Testis (tissue), 3 donors: ENCODE data around the gene DNAJA4. TPM values are rescaled to one million over a fixed set of nuclear protein-coding genes. Genes with fewer than 3 reads are reported as not detected.

Experiments used
- DNase-seq: peaks from one replicate; pipeline ENCODE4 v3.0.0-alpha.2; 2019
- H3K27ac ChIP-seq, 2 donors: fragments of 200-600 bp; sonication (generic); one replicate each; pipeline ENCODE4 v1.5.1; 2019
- H3K27me3 ChIP-seq: fragments of 200-600 bp; sonication (generic); one replicate; pipeline ENCODE4 v1.5.1; 2019
- H3K36me3 ChIP-seq: fragments of 200-600 bp; sonication (generic); one replicate; pipeline ENCODE4 v1.5.1; 2017; ENCODE audit warnings: low read depth; ENCODE audit errors: missing control alignments
- H3K4me1 ChIP-seq: fragments of 200-600 bp; sonication (generic); one replicate; pipeline ENCODE4 v1.5.1; 2019
- H3K4me3 ChIP-seq, 2 donors: fragments of 200-600 bp; sonication (generic); one replicate each; pipeline ENCODE4 v1.5.1; 2017 to 2019
- H3K9me3 ChIP-seq: fragments of 200-600 bp; sonication (generic); one replicate; pipeline ENCODE4 v1.5.1; 2017
- POLR2A ChIP-seq: fragments of 450-650 bp; IDR thresholded peaks from one replicate; pipeline ENCODE4 v1.6.1; 2017; ENCODE audit warnings: antibody characterized with exemption, mild to moderate bottlenecking, moderate library complexity
- WGBS, 2 donors: methylation state at CpG; one replicate each; pipeline ENCODE4 v1.1.5; 2018; 5-methylcytosine and 5-hydroxymethylcytosine counted together
- intact Hi-C: fragments of 100-400 bp; cut with DNase I; formaldehyde crosslinking; loops from one replicate; pipeline ENCODE4 v1.15.1; 2023; ENCODE audit warnings: low total_unique reads
- polyA plus RNA-seq: library from polyadenylated mRNA; stranded (reverse); fragments of 350-450 nt; fragmentation: Illumina TruSeq; extraction: RNeasy Lipid Tissue Mini Kit (QIAGEN cat#74804); gene quantifications from one replicate; pipeline ENCODE4 v1.2.3, GENCODE V29; 2014; ENCODE audit warnings: low read depth, low replicate concordance; ENCODE audit not compliant: insufficient read depth
- total RNA-seq, 2 donors: library from RNA; depleted of rRNA; stranded (reverse); fragments of >200 nt; gene quantifications; one replicate each; pipeline ENCODE4 v1.2.3, GENCODE V29; 2016
- TF ChIP-seq, protein P1 (sequence below), 3 experiments: fragments of 450-650 bp in 2 of 3; fragments of 200-600 bp in 1 of 3; sonication (generic) in 1 of 3; IDR thresholded peaks; one replicate each; pipeline ENCODE4 v1.5.1; 2016 to 2019; ENCODE audit warnings: antibody characterized with exemption in 3 of 3, mild to moderate bottlenecking in 2 of 3, moderate library complexity in 1 of 3

The DNAJA4 gene
- total and polyA plus RNA-seq, 3 donors from 2014 or later: 88.4 to 183 (median 145) TPM

DNA sequence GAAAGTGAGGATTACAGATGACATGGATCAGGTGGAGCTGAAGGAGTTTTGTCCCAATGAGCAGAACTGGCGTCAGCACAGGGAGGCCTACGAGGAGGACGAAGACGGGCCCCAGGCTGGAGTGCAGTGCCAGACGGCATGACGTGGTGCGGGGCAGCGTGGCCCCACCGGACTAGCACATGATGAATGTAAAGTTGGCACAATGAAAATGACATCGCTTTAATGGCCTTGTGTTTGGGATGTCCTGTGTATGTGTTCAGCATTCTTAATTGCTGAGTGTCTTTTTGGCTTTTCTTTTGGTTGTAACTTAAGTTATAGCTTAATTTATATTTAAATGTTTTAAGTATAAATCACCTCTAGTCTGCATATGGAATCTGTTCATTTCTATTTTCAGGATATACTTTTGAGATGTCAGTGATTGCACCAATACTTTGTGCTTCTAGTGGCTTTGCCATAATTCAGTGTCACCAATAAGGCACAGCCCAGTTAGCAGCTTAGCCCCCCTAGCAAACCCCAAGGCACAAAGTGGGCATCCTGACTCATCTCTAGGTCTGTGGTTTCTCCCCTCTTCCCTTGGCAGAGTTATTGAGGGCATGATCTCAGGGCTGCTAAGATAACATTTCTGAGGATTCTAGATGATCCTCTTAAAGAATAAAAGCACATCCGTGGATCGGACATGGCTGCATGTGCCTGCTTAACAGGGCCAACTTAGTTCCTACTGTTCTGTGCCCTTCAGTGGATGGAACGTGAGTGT, 16.1 kb downstream of the DNAJA4 start:
- 91 to 93% methylated on average over 13 of the region's 13 CpGs for WGBS, 2 donors
- Histone ChIP-seq H3K9me3 (no peaks in the 10 kb centered on the region), H3K36me3 (no peaks in the 10 kb centered on the region), H3K4me1 (no peaks in the 10 kb centered on the region), H3K4me3 (no peak overlapping the region), H3K27ac (no peak overlapping the region), H3K27me3 (no peaks in the 10 kb centered on the region)
- intact Hi-C loops: no loop called here
- TF ChIP-seq POLR2A: no peak
- TF ChIP-seq, protein P1, sequence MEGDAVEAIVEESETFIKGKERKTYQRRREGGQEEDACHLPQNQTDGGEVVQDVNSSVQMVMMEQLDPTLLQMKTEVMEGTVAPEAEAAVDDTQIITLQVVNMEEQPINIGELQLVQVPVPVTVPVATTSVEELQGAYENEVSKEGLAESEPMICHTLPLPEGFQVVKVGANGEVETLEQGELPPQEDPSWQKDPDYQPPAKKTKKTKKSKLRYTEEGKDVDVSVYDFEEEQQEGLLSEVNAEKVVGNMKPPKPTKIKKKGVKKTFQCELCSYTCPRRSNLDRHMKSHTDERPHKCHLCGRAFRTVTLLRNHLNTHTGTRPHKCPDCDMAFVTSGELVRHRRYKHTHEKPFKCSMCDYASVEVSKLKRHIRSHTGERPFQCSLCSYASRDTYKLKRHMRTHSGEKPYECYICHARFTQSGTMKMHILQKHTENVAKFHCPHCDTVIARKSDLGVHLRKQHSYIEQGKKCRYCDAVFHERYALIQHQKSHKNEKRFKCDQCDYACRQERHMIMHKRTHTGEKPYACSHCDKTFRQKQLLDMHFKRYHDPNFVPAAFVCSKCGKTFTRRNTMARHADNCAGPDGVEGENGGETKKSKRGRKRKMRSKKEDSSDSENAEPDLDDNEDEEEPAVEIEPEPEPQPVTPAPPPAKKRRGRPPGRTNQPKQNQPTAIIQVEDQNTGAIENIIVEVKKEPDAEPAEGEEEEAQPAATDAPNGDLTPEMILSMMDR (IDR thresholded peaks at IDR 0.05): no peak
- DNase-seq: no peak

DNA sequence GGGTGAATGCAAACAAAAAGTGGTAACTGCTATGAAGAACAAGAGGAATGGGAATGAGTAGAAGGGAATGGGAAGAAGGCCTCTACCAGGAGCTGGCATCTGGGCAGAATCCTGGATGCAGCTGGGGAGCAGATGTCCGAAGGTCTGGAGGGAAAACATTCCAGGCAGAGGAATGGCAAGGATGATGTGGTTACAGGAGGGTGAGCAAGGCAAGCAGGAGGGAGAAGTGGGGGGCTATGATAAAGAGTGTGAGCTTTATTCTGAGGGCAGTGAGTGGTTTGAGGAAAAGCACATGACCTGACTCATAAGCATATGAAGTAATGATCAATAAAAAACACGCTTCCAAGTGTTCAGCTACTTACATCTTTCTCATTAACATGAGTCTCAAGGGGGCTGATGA, 18.0 kb downstream of the DNAJA4 start:
- H3K27me3 ChIP-seq: no peaks in the 10 kb centered on the region
- H3K4me3 ChIP-seq: no peak overlapping the region
- no peaks in the 10 kb centered on the region for H3K36me3 ChIP-seq
- H3K4me1 ChIP-seq: no peaks in the 10 kb centered on the region
- WGBS, 2 donors: 85 to 89% methylated on average over 2 of the region's 2 CpGs
- H3K9me3 ChIP-seq: no peaks in the 10 kb centered on the region
- no peak overlapping the region for H3K27ac ChIP-seq
- no peak for DNase-seq
- intact Hi-C loops: no loop called here
- TF ChIP-seq POLR2A: no peak
- TF ChIP-seq, protein P1 (IDR thresholded peaks at IDR 0.05): no peak

DNA sequence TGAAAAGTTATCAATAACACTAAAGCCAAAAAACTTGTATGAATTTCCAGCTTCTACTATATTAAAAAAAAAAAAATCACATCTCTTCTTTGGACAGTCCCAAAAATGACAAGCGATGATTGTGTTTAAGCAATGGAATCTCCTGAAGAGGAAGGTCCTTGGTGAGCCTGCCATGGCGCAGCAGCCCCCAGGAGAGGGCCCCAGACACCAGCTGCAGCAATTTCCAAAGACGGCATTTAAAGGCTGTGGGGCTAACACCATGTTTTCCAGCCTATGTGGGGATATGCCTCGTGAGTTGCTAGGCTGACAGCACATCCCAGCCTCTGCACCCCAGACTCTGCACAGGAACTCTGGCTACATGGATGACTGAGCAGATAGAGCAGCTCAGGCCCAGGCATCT, 20.4 kb downstream of the DNAJA4 start:
- no peak for TF ChIP-seq POLR2A
- TF ChIP-seq, protein P1 (IDR thresholded peaks at IDR 0.05): no peak
- Histone ChIP-seq H3K27ac (no peak overlapping the region), H3K4me3 (no peak overlapping the region), H3K4me1 (no peaks in the 10 kb centered on the region), H3K36me3 (no peaks in the 10 kb centered on the region), H3K9me3 (no peaks in the 10 kb centered on the region), H3K27me3 (no peaks in the 10 kb centered on the region)
- WGBS, 2 donors: 88 to 96% methylated on average over 2 to 4 of the region's 4 CpGs
- intact Hi-C loops: no loop called here
- DNase-seq: no peak

DNA sequence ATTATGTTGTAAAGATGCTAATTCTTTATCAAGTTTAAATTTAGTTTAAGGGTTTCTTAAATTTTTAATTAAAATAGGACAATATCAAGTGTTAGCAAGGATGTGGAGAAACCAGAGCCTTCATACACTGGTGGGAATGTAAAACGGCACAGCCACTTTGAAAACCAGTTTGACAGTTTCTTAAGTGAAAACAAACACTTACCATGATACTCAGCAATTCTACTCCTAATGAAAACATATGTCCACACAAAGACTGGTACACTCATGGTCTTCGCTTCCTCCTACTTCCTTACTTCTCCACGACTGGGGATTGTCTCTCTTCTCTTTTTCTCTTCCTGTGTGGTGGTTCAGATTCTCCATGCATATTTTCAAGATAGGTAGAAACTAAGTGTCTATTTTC, 25.9 kb downstream of the DNAJA4 start:
- TF ChIP-seq POLR2A: no peak
- TF ChIP-seq, protein P1 (IDR thresholded peaks at IDR 0.05): no peak
- Histone ChIP-seq H3K36me3 (no peaks in the 10 kb centered on the region), H3K4me1 (no peaks in the 10 kb centered on the region), H3K27ac (no peak overlapping the region), H3K4me3 (no peak overlapping the region), H3K9me3 (no peaks in the 10 kb centered on the region), H3K27me3 (no peaks in the 10 kb centered on the region)
- DNase-seq: no peak
- intact Hi-C loops: no loop called here
- WGBS, 2 donors: 83 to 84% methylated on average over 3 of the region's 3 CpGs

DNA sequence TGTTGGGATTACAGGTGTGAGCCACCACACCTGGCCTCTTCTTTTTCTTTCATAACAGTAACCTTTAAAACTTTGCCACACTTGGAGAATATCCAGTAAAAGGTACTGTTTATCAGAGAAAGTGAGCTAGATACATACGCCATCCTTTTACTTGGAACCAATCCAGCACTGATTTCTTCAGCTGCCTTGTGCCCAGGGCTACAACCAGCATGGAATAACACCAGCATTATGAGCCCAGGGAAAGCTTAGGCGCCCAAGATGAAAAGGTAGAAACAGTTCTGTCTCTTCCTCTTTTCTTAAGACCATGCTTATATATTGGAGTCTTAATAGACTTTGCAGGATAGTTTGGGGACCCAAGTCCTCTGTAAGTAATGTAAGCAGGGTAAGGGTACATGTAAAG, 26.7 kb downstream of the DNAJA4 start:
- Histone ChIP-seq H3K9me3 (no peaks in the 10 kb centered on the region), H3K27ac (no peak overlapping the region), H3K27me3 (no peaks in the 10 kb centered on the region), H3K4me3 (no peak overlapping the region), H3K4me1 (no peaks in the 10 kb centered on the region), H3K36me3 (no peaks in the 10 kb centered on the region)
- TF ChIP-seq, protein P1 (IDR thresholded peaks at IDR 0.05): no peak
- no peak for TF ChIP-seq POLR2A
- DNase-seq: no peak
- intact Hi-C loops: no loop called here
- 75 to 91% methylated on average over 2 of the region's 2 CpGs for WGBS, 2 donors
